Brain microvascular endothelial cell (primary cell): ENCODE data around the gene STRA8.

ENCODE experiments used
- DNase-seq: peaks from one replicate; pipeline ENCODE4 v3.0.0-alpha.2; 2020
- H3K27ac ChIP-seq: fragments of 250-450 bp; sonication (Bioruptor Pico); 2 replicates; pipeline ENCODE4 v1.5.1; 2020; ENCODE audit warnings: mild to moderate bottlenecking, moderate library complexity
- H3K27me3 ChIP-seq: fragments of 250-450 bp; sonication (Bioruptor Pico); replicated peaks from 2 replicates; pipeline ENCODE4 v1.5.1; 2020; ENCODE audit warnings: mild to moderate bottlenecking
- H3K36me3 ChIP-seq: fragments of 250-450 bp; sonication (Bioruptor Pico); replicated peaks from 2 replicates; pipeline ENCODE4 v1.5.1; 2020; ENCODE audit warnings: mild to moderate bottlenecking
- H3K4me3 ChIP-seq: 2 replicates; pipeline ENCODE4 v1.5.1; 2011; ENCODE audit warnings: low read depth, mild to moderate bottlenecking, control low read depth, low read length, moderate library complexity
- CTCF ChIP-seq: IDR thresholded peaks from 2 replicates; pipeline ENCODE4 v1.5.1; 2011; ENCODE audit warnings: low read depth, mild to moderate bottlenecking, moderate library complexity, low read length, control low read depth, inconsistent platforms; ENCODE audit errors: missing control alignments
- in situ Hi-C: cut with HindIII; loops from 2 replicates; pipeline ENCODE4 v1.10.0; 2017; ENCODE audit warnings: low sequenced_read_pairs, low pct_ligation_motif_present

Gene STRA8

GRCh38 chr7:135290594-135290993 lies 57.0 kb downstream of the STRA8 start:
- no peaks in the 10 kb centered on the region for H3K36me3 ChIP-seq
- in situ Hi-C loops = no loop called here
- H3K27me3 ChIP-seq = no peaks in the 10 kb centered on the region
- DNase-seq = no peak
- no peak overlapping the region for H3K27ac ChIP-seq
- TF ChIP-seq CTCF = no peak
- H3K4me3 ChIP-seq = no peak overlapping the region

- in situ Hi-C loops = no loop called here
- TF ChIP-seq CTCF = no peak
- peak; percentile 61 for DNase-seq
These were observed 58.2 kb downstream of the STRA8 start for GRCh38 chr7:135291809-135292253.

GRCh38 chr7:135299235-135299634 lies 65.6 kb downstream of the STRA8 start:
- H3K27ac ChIP-seq = no peak overlapping the region
- H3K27me3 ChIP-seq = no peaks in the 10 kb centered on the region
- H3K36me3 ChIP-seq = no peaks in the 10 kb centered on the region
- H3K4me3 ChIP-seq = no peak overlapping the region
- no peak for TF ChIP-seq CTCF
- no peak for DNase-seq
- in situ Hi-C loops = no loop called here

More at GRCh38 chr7:135291809-135292253, 58.2 kb downstream of the STRA8 start:
- Histone ChIP-seq H3K27ac (no peak overlapping the region), H3K36me3 (no peaks in the 10 kb centered on the region), H3K4me3 (no peak overlapping the region), H3K27me3 (no peaks in the 10 kb centered on the region)

- no peak for DNase-seq
- in situ Hi-C loops = no loop called here
These were observed 67.5 kb downstream of the STRA8 start for GRCh38 chr7:135300913-135301765.

More at GRCh38 chr7:135300913-135301765, 67.5 kb downstream of the STRA8 start:
- no peaks in the 10 kb centered on the region for H3K36me3 ChIP-seq
- no peak overlapping the region for H3K4me3 ChIP-seq
- no peaks in the 10 kb centered on the region for H3K27me3 ChIP-seq
- H3K27ac ChIP-seq = no peak overlapping the region
- no peak for TF ChIP-seq CTCF
